ENCODE results near the gene YWHAG. TPM values are rescaled to one million over a fixed set of nuclear protein-coding genes. Genes with fewer than 3 reads are reported as not detected.

YWHAG gene
- total and polyA plus RNA-seq, 2 experiments from 2014 or later, result 82.2 to 179 TPM

DNA sequence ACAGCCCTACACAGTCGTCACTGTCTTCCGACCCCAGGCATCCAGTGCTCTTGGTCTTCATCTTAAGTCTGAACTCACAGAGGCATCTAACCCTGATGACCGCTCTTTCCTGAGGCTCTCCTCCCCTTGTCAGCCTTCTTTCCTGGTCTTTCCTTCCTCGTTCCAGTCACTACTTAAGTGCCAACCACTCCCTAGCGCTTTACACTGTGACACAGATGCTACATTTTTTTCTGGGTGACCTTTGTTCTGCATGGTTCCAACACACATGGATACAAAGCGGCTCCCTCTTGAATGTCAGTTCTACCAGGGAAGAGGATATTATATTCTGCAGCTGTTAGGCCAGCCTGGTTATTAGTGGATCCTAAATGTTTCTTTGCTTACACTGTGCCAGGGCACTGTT is 12.7 kb downstream of the YWHAG start (continued):
- TF ChIP-seq, protein P1, sequence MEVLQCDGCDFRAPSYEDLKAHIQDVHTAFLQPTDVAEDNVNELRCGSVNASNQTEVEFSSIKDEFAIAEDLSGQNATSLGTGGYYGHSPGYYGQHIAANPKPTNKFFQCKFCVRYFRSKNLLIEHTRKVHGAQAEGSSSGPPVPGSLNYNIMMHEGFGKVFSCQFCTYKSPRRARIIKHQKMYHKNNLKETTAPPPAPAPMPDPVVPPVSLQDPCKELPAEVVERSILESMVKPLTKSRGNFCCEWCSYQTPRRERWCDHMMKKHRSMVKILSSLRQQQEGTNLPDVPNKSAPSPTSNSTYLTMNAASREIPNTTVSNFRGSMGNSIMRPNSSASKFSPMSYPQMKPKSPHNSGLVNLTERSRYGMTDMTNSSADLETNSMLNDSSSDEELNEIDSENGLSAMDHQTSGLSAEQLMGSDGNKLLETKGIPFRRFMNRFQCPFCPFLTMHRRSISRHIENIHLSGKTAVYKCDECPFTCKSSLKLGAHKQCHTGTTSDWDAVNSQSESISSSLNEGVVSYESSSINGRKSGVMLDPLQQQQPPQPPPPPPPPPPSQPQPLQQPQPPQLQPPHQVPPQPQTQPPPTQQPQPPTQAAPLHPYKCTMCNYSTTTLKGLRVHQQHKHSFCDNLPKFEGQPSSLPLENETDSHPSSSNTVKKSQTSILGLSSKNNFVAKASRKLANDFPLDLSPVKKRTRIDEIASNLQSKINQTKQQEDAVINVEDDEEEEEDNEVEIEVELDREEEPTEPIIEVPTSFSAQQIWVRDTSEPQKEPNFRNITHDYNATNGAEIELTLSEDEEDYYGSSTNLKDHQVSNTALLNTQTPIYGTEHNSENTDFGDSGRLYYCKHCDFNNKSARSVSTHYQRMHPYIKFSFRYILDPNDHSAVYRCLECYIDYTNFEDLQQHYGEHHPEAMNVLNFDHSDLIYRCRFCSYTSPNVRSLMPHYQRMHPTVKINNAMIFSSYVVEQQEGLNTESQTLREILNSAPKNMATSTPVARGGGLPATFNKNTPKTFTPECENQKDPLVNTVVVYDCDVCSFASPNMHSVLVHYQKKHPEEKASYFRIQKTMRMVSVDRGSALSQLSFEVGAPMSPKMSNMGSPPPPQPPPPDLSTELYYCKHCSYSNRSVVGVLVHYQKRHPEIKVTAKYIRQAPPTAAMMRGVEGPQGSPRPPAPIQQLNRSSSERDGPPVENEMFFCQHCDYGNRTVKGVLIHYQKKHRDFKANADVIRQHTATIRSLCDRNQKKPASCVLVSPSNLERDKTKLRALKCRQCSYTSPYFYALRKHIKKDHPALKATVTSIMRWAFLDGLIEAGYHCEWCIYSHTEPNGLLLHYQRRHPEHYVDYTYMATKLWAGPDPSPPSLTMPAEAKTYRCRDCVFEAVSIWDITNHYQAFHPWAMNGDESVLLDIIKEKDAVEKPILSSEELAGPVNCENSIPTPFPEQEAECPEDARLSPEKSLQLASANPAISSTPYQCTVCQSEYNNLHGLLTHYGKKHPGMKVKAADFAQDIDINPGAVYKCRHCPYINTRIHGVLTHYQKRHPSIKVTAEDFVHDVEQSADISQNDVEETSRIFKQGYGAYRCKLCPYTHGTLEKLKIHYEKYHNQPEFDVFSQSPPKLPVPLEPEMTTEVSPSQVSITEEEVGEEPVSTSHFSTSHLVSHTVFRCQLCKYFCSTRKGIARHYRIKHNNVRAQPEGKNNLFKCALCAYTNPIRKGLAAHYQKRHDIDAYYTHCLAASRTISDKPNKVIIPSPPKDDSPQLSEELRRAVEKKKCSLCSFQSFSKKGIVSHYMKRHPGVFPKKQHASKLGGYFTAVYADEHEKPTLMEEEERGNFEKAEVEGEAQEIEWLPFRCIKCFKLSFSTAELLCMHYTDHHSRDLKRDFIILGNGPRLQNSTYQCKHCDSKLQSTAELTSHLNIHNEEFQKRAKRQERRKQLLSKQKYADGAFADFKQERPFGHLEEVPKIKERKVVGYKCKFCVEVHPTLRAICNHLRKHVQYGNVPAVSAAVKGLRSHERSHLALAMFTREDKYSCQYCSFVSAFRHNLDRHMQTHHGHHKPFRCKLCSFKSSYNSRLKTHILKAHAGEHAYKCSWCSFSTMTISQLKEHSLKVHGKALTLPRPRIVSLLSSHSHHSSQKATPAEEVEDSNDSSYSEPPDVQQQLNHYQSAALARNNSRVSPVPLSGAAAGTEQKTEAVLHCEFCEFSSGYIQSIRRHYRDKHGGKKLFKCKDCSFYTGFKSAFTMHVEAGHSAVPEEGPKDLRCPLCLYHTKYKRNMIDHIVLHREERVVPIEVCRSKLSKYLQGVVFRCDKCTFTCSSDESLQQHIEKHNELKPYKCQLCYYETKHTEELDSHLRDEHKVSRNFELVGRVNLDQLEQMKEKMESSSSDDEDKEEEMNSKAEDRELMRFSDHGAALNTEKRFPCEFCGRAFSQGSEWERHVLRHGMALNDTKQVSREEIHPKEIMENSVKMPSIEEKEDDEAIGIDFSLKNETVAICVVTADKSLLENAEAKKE (CRISPR knock-in tag; IDR thresholded peaks at IDR 0.05), result no peak
- TF ChIP-seq, protein P2, sequence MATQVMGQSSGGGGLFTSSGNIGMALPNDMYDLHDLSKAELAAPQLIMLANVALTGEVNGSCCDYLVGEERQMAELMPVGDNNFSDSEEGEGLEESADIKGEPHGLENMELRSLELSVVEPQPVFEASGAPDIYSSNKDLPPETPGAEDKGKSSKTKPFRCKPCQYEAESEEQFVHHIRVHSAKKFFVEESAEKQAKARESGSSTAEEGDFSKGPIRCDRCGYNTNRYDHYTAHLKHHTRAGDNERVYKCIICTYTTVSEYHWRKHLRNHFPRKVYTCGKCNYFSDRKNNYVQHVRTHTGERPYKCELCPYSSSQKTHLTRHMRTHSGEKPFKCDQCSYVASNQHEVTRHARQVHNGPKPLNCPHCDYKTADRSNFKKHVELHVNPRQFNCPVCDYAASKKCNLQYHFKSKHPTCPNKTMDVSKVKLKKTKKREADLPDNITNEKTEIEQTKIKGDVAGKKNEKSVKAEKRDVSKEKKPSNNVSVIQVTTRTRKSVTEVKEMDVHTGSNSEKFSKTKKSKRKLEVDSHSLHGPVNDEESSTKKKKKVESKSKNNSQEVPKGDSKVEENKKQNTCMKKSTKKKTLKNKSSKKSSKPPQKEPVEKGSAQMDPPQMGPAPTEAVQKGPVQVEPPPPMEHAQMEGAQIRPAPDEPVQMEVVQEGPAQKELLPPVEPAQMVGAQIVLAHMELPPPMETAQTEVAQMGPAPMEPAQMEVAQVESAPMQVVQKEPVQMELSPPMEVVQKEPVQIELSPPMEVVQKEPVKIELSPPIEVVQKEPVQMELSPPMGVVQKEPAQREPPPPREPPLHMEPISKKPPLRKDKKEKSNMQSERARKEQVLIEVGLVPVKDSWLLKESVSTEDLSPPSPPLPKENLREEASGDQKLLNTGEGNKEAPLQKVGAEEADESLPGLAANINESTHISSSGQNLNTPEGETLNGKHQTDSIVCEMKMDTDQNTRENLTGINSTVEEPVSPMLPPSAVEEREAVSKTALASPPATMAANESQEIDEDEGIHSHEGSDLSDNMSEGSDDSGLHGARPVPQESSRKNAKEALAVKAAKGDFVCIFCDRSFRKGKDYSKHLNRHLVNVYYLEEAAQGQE (IDR thresholded peaks at IDR 0.05; ENCODE audit: unreplicated experiment), result no peak
- TF ChIP-seq STAT1 (IDR thresholded peaks at IDR 0.05; ENCODE audit: unreplicated experiment), result no peak
- TF ChIP-seq EZH2phosphoT487 (IDR thresholded peaks at IDR 0.05; ENCODE audit: unreplicated experiment), result no peak

DNA sequence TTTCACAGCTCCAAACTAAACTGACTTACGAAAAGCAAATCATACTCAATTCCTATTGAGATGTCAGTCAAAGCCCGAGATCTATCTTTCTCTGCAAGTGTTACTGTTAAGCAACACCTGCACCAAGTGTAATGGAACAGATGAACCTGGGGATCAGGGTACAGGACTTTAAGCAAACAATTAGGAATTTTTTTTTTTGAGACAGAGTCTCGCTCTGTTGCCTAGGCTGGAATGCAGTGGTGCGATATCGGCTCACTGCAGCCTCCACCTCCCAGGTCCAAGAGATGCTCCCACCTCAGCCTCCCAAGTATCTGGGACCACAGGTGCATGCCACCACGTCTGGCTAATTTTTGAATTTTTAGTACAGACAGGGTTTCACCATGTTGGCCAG is 14.9 kb downstream of the YWHAG start:
- Histone ChIP-seq H4K20me1 (replicated peaks; ENCODE audit: insufficient read depth) (peaks cover 93% of the 10 kb centered on the region), H3K27ac (ENCODE audit: low read depth) (no peak overlapping the region)
- peaks cover 13% of the 10 kb centered on the region for H3K27me3 Mint-ChIP-seq (ENCODE audit: insufficient read depth, low read depth, poor library complexity)

More for the DNA sequence above, 14.9 kb downstream of the YWHAG start:
- Histone ChIP-seq H3F3A (replicated peaks; ENCODE audit: low read depth) (peaks cover 18% of the 10 kb centered on the region), H3K27me3 (ENCODE audit: insufficient read depth) (no peaks in the 10 kb centered on the region), H3K9me2 (ENCODE audit: insufficient read depth) (no peaks in the 10 kb centered on the region), H3K4me1 (ENCODE audit: insufficient read depth) (peaks cover 7% of the 10 kb centered on the region; the same call in 1 of the 2 replicates), H2AFZ (no peak overlapping the region), H3K36me3 (ENCODE audit: insufficient read depth) (peaks cover 57% of the 10 kb centered on the region), H3K4me3 (no peak overlapping the region), H3K4me2 (no peak overlapping the region), H3K79me2 (replicated peaks; ENCODE audit: insufficient read depth) (peaks cover 100% of the 10 kb centered on the region)
- ATAC-seq (no peak), DNase-seq (ENCODE audit: low spot score) (no peak)
- Mint-ChIP-seq H3K27ac (no peak overlapping the region), H3K4me3 (no peak overlapping the region), H3K36me3 (ENCODE audit: low read depth) (peaks cover 91% of the 10 kb centered on the region), H3K4me1 (peaks cover 50% of the 10 kb centered on the region), H3K9me3 (no peaks in the 10 kb centered on the region)
- TF ChIP-seq ZNF331 (CRISPR knock-in tag; IDR thresholded peaks at IDR 0.05; ENCODE audit: low read depth), result no peak
- no peak for TF ChIP-seq POLR2AphosphoS5 (IDR thresholded peaks at IDR 0.05; ENCODE audit: low read depth)
- no peak for TF ChIP-seq EZH2phosphoT487 (IDR thresholded peaks at IDR 0.05; ENCODE audit: unreplicated experiment)
- no peak for TF ChIP-seq NANOG (IDR thresholded peaks at IDR 0.05; ENCODE audit: borderline replicate concordance)
